ENCODE results near the gene EWSR1.
A peak's percentile ranks its signal among the peaks of the same experiment; 100 is the strongest.

The EWSR1 gene

DNA sequence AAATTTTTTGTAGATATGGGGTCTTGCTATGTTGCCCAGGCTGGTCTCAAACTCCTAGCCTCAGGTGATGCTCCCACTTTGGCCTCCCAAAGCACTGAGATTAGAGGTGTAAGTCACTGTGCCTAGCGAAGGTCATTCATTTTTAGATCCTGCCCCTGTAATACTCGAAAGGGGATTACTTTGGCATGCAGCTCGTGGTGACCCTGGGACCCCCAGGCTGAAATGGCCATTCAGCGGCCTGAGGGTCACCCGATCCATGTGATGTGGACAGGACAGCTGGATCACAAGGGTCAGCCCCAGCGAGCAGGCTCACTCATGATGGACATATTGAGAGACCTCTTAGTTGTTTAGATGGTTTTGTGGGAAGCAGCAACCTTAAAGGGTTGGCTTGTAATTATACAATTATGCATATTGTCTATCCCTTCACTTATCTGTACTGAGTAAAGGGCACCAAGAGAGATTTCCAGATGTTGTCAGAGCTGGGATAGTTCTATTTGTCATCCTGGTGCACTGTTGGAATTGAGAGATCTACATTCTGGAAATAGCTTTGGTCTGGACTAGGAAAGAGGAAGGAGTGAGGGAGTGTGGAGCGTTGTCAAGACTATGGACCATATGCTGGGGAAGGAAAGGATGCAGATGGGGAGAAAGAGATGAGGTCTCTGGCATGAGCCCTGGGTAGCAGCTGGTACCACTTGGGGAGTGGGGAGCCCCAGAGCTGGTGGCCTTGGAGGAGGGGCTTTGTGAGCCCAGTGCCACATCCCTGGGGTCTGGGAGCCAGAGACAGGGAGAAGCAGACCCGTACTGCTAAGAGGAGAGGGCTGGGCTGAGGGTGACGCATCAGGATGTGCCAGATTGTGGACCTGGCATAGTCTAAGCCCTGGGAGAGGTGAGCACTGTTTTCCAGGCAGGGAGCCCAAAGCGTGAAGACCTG is 15.8 kb upstream of the EWSR1 start:
- no peak for DNase-seq

DNA sequence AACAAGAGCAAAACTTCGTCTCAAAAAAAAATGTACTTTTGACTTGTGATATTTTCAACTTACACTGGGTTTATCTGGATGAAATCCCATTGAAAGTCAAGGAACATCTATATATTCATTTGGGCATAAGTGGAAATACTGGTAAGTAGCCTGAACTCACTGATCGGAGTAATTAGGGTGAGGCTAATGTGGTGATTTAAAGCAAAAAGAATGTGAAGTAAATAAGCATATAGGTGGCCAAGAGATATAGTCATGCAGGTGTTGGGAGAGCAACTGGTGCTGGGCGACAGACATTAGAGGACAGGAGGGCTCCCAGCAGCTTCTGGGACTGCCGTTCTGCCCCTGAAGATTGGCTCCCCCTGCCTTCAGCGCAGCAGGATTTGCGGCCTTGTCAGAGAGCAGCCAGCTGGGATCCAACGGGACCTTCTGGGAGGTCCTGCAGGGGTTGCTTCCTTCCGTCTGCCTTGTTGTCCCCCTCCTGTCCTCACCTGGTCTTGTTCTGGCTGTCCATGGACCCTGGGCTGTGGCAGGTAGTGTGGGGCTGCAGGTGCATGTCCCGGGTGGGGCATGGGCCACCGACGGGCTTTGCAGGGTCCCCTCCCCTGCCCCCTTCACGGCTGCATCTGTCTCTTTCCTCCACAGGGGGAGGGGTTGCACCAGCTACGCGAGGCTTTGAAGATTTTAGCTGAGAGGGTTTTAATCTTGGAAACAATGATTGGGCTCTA is 14.3 kb upstream of the EWSR1 start:
- no peak for DNase-seq

- no peak for DNase-seq
Measured at GRCh38 chr22:29254286-29254660, 13.8 kb upstream of the EWSR1 start.

GRCh38 chr22:29255064-29255621 is 12.9 kb upstream of the EWSR1 start:
- DNase-seq = no peak

DNA sequence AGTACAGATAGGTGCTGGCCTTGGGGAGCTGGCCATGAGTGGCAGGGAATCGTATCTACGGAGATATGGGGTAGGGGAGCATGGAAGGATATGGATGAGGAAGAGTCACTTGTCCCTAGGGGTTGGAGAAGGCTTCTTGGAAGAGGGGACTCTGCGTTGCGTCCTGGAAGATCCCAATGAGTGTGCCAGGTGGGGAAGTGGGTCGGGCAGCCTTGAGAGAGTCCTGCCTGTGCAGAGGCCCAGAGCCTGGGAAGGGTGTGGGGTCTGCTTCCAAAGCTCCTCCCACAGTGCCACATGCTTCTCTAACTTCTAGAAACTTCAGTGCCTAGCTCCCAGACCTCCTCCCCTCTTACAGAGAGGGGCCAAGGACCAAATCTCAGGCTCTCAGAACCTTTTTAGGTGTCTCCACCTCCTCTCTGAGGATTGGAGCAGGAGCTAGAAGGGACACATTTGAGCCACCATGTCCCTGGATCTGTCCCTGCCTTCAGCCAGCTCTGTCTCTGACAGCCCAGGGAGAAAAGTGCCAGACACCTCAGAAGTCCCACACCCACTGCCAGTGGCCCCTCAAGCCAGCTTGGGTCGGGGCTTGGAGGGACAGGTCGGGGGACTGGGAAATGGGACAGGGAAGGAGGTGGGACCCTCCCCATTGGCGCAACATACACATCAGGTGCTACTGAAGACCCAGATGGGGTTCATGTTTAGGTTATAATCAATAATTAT is 11.3 kb upstream of the EWSR1 start:
- no peak for DNase-seq

DNA sequence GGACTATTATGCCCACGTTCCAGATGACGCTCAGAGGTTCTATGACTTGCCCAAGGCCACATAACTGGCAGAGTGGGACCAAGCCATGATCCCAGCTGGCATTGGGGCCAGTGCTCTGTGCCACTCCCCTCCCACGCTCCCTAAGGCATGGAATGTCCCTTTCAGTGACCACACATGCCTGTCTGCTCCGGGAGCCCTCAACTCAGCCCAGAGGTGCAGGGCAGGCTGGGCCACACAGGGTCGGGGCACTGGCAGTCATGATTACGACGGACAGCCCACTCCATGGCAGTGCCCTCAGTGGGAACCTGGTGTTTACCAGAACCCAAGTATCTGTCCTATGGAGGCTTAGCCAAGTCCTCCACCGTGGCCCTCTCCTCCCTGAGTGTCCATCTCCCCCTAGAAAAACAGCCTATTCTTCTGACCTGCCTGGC is 10.3 kb upstream of the EWSR1 start:
- no peak for DNase-seq

DNA sequence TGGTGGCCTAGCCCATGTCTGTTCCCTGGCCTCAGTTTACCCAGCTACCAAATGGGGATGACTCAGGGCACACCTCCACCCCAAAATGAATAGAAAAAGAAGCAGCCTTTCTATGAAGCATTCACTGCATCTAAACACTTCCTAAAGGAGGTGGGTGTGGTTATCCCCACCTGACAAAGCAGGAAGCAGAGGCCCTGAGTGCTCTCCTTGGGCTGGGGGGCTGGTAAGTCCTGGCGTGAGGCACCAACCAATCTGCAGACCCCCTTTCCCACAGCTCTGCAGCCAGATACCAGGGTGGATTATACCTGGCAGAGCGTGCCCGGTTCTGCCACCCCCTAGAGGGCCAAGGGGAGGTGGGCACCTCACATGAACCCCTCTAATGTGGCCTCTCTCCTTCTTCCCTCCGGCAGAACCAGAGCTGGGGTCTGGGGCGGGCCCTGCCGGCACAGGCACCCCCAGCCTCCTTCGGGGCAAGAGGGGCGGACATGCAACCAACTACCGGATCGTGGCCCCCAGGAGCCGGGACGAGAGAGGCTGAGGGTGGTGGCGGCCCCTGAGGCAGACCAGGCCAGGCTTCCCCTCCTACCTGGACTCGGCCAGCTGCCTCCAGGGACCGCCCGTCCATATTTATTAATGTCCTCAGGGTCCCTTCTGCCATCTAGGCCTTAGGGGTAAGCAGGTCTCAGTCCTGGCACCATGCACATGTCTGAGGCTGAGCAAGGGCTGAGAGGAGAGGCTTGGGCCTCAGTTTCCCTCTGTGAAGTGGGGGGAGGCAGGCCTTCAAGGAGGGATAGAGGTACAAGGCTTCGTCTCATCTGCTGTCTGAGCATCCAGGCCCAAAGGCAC is 9.4 kb upstream of the EWSR1 start:
- DNase-seq = no peak

- no peak for DNase-seq
Measured at GRCh38 chr22:29259253-29259899, 8.7 kb upstream of the EWSR1 start.

- no peak for DNase-seq
Measured at GRCh38 chr22:29260031-29260560, 8.0 kb upstream of the EWSR1 start.

DNA sequence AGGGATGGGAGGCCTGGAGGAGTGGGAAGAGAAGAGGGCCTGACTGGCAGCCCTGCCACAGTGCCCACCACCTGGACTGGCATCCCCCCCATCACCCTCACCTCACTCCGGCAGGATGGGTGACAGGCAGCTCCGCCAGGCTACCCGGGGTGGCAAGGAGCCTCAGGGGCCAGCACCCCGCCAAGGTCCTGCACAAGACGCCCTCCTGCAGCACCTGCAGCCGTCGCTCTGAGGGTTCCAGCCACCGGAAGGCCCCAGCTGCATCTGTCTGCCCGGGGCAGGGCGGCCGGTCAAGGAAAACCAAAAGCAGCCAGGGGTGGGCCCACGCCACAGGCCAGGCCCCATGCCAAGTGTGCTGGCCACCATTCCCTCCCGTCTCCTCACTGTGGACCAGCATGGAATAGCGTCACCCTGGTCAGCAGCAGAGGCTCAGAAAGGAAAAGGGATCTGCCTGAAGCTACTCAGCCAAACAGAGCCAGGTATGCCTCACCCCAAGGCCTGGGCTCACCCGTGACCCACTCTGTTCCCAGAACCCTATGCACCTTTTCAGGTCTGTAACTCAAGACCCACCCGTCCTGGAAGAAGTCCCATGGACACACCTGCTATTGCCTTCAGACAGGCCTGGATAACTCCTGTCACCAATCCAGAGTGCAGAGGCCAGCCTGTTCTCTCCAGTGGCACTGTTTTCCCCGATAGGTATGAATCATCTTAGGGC is 7.3 kb upstream of the EWSR1 start:
- DNase-seq = no peak

- DNase-seq = no peak
Measured at GRCh38 chr22:29263791-29264276, 4.2 kb upstream of the EWSR1 start.

DNA sequence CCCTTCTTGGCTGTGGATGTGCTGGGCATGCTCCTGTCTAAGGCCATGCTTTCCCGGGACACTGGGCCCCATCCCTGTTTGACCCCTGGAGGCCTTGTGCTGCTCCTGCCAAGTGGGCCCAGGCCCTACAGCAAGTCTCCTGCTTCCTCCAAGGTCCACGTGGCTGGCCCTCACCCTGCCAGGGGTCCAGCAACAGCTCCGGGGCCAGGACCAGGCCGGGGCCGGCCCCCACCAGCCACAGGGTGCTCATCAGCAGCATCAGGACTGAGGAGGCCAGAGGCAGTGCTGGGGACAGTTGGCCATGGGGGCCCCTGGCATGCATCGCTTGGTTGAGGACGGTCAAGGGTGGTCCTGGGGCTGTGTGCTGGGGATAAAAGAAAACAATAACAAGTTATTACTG is 2.8 kb upstream of the EWSR1 start:
- DNase-seq = no peak

GRCh38 chr22:29265929-29266328 is 2.1 kb upstream of the EWSR1 start:
- DNase-seq = no peak

DNA sequence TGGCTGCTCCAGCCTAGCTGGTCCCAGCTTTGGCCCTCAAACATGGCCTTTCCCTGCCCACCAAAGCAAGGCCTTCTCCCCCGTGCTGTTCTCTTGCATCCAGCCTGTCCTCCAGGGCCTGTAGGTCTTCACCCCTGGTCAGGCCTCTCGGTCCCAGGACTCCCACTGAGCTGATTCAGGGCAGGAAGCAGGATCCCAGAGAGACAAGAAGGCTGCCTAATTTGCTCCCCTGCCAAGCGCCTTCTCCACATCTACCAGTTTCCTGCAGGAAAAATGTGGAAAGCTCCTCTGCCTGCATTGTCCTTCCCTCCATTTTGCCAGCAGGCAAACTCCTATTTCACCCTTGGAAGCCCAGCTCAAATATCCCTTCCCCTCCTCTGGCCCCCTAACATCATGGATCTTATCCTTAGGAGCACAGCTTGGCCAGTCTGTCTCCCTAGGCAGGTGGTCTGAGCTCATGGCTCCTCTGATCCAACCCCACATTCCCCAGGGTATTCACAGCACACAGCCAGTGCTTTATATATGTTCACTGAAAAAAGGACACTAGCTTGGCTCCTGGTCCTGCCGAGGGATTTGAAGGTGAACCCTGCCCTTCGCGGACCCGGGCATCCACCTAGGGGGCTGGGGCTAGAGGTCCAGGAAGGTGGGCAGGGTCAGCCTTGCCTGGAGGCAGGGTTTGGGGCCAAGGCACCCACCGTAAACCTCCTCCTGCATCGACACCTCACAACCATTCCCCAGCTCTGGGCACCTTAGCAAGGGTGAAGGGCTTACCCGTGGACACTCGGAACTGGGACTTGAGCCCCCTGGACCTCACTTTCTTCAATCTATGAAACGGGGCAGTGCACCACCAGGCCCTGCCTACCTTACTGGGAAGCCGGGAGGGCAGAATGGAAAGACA is 1.3 kb upstream of the EWSR1 start:
- DNase-seq = no peak

- DNase-seq = peak; percentile 30
Measured at GRCh38 chr22:29267462-29267857, 608 bp upstream of the EWSR1 start.

- peak; percentile 61 for DNase-seq
Measured at GRCh38 chr22:29268511-29269229, 602 bp downstream of the EWSR1 start.

DNA sequence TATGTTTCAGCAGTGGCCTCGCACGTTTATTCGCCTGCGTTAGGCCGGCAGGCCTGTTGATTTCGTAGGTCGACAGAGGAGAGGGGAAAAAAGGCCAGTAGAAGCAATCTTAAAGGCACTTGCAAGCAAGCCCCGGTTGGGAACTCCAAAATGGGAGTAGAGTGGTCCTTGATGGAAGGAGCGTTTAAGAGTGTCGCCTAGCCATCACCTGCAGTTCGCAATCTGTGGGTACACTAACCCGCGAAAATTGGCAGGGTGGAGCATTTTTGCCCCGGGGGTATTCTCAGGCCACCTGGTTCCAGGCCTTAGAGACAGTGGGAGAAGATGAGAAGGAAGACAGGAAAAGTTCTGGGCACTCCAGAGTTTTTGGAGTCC is 1.1 kb downstream of the EWSR1 start:
- DNase-seq = no peak

DNA sequence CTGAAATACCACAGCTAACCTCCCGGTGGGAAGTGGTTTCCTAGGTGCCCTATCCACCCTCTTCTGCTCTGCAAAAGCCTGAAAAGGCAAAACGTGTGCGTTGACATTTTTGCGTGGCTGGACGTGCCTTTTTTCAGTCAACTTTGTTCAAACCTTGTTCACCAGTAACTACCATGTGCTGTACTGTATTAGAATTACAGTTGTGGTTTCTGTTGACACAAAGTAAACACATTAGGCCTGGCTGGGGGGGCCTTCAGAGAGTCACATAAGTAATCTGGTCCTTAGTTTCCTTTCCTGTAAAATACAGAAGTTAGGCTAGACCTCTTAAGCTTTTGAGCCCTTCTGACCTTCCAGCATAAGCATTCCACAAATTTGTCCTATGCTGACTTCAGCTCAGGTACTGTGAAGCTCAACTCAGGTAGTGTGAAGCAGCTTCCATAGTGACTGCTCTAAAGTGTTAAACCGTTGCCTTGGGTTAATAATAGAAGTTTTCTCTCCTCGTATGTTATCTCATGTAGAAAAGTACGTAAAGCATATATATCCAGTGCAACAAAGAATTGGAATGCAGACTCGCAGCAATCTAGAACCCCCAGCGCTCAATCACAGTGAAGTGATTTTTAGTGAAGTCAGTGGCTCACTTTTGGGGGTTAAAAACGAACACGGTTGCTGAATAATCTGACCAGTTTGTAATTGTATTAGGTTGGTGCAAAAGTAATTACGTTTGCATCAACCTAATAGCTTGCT is 1.8 kb downstream of the EWSR1 start:
- no peak for DNase-seq
